Neural cell (in vitro differentiated cells): ENCODE results near the gene DLST.

Experiments
- CTCF ChIP-seq: fragments of 450-650 bp; IDR thresholded peaks from 2 replicates; pipeline ENCODE4 v1.5.1; 2014; ENCODE audit warnings: antibody characterized with exemption, mild to moderate bottlenecking, moderate library complexity; ENCODE audit not compliant: poor library complexity, severe bottlenecking
- EP300 ChIP-seq: fragments of 450-650 bp; conservative IDR thresholded peaks from 2 replicates; pipeline ENCODE4 v1.6.1; 2014; ENCODE audit warnings: antibody characterized with exemption, mild to moderate bottlenecking, moderate library complexity; ENCODE audit not compliant: poor library complexity, severe bottlenecking

- TF ChIP-seq EP300 (no peak), CTCF (no peak)
Observed at GRCh38 chr14:74846968-74847665, 34.6 kb upstream of the DLST start.
